Measurements from ENCODE around the gene VPS35L. TPM values are rescaled to one million over a fixed set of nuclear protein-coding genes. Genes with fewer than 3 reads are reported as not detected.

VPS35L gene
- total RNA-seq, 1 donor from 2014 or later = 59.3 TPM

GRCh38 chr16:19737306-19738038 is 182.0 kb downstream of the VPS35L start:
- peaks cover 24% of the 10 kb centered on the region for H3K36me3 Mint-ChIP-seq
- TF ChIP-seq, protein P1, sequence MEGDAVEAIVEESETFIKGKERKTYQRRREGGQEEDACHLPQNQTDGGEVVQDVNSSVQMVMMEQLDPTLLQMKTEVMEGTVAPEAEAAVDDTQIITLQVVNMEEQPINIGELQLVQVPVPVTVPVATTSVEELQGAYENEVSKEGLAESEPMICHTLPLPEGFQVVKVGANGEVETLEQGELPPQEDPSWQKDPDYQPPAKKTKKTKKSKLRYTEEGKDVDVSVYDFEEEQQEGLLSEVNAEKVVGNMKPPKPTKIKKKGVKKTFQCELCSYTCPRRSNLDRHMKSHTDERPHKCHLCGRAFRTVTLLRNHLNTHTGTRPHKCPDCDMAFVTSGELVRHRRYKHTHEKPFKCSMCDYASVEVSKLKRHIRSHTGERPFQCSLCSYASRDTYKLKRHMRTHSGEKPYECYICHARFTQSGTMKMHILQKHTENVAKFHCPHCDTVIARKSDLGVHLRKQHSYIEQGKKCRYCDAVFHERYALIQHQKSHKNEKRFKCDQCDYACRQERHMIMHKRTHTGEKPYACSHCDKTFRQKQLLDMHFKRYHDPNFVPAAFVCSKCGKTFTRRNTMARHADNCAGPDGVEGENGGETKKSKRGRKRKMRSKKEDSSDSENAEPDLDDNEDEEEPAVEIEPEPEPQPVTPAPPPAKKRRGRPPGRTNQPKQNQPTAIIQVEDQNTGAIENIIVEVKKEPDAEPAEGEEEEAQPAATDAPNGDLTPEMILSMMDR (IDR thresholded peaks at IDR 0.05; ENCODE audit: unreplicated experiment) = no peak
- no peaks in the 10 kb centered on the region for H3K9me3 Mint-ChIP-seq
- H3K4me3 Mint-ChIP-seq = no peak overlapping the region
- no peaks in the 10 kb centered on the region for H3K27me3 Mint-ChIP-seq (ENCODE audit: low read depth)
- no peak overlapping the region for H3K27ac Mint-ChIP-seq
- H3K4me1 Mint-ChIP-seq = no peaks in the 10 kb centered on the region
- no peak for DNase-seq (ENCODE audit: low spot score in 2 of 2, unreplicated experiment in 2 of 2)

- Mint-ChIP-seq H3K27me3 (ENCODE audit: low read depth) (no peaks in the 10 kb centered on the region), H3K4me1 (peaks cover 8% of the 10 kb centered on the region), H3K9me3 (no peaks in the 10 kb centered on the region), H3K4me3 (no peak overlapping the region), H3K27ac (no peak overlapping the region), H3K36me3 (peaks cover 12% of the 10 kb centered on the region)
- TF ChIP-seq, protein P1 (IDR thresholded peaks at IDR 0.05; ENCODE audit: unreplicated experiment) = no peak
- no peak for DNase-seq (ENCODE audit: low spot score in 2 of 2, unreplicated experiment in 2 of 2)
Observed at GRCh38 chr16:19741354-19741753, 185.9 kb downstream of the VPS35L start.

GRCh38 chr16:19743816-19744159 is 188.3 kb downstream of the VPS35L start:
- TF ChIP-seq, protein P1 (IDR thresholded peaks at IDR 0.05; ENCODE audit: unreplicated experiment) = no peak
- peaks cover 29% of the 10 kb centered on the region for H3K4me1 Mint-ChIP-seq
- no peak overlapping the region for H3K27ac Mint-ChIP-seq

DNA sequence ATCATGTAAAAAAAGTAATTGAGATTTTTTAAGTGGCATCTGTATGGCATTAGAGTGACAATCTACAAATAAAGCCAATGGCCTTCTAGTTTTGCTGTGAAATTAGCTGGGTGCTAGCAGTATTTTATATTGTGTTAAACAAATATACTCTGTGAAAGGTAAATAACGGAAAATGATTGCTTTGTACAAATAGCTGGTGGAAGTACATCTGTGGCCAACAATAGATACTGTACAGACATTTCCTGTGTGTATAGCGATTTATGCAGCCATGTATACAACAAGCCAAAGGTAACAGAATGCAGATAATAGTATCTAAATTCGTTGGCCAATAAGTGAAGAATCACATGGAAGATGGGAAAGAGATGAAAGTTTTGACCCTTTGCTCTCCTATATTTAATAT is 189.2 kb downstream of the VPS35L start:
- Mint-ChIP-seq H3K27me3 (ENCODE audit: low read depth) (no peaks in the 10 kb centered on the region), H3K27ac (no peak overlapping the region), H3K4me1 (peaks cover 38% of the 10 kb centered on the region), H3K4me3 (no peak overlapping the region), H3K9me3 (no peaks in the 10 kb centered on the region), H3K36me3 (peaks cover 5% of the 10 kb centered on the region)
- TF ChIP-seq, protein P1 (IDR thresholded peaks at IDR 0.05; ENCODE audit: unreplicated experiment) = no peak
- no peak for DNase-seq (ENCODE audit: low spot score in 2 of 2, unreplicated experiment in 2 of 2)

More at GRCh38 chr16:19743816-19744159, 188.3 kb downstream of the VPS35L start:
- Mint-ChIP-seq H3K36me3 (peaks cover 7% of the 10 kb centered on the region), H3K4me3 (no peak overlapping the region), H3K27me3 (ENCODE audit: low read depth) (no peaks in the 10 kb centered on the region), H3K9me3 (no peaks in the 10 kb centered on the region)
- no peak for DNase-seq (ENCODE audit: low spot score in 2 of 2, unreplicated experiment in 2 of 2)

GRCh38 chr16:19745286-19746010 is 189.9 kb downstream of the VPS35L start:
- H3K4me3 Mint-ChIP-seq = no peak overlapping the region
- H3K9me3 Mint-ChIP-seq = no peaks in the 10 kb centered on the region
- peak overlapping the region; percentile 56 for H3K27ac Mint-ChIP-seq
- peaks cover under 1% of the 10 kb centered on the region for H3K36me3 Mint-ChIP-seq
- H3K27me3 Mint-ChIP-seq (ENCODE audit: low read depth) = no peaks in the 10 kb centered on the region
- TF ChIP-seq, protein P1 (IDR thresholded peaks at IDR 0.05; ENCODE audit: unreplicated experiment) = no peak
- H3K4me1 Mint-ChIP-seq = peaks cover 46% of the 10 kb centered on the region
- no peak for DNase-seq (ENCODE audit: low spot score in 2 of 2, unreplicated experiment in 2 of 2)

Data from mesothelial cell of epicardium (in vitro differentiated cells).